NCI-H2107 (cell line): ENCODE measurements around the gene COL9A1.

Experiments used
- DNase-seq: peaks from one replicate; lab custom pipeline; 2025; lab: John Stamatoyannopoulos, UW

Gene COL9A1

GRCh38 chr6:70171236-70171635 lies 131.6 kb downstream of the COL9A1 start:
- no peak for DNase-seq

DNA sequence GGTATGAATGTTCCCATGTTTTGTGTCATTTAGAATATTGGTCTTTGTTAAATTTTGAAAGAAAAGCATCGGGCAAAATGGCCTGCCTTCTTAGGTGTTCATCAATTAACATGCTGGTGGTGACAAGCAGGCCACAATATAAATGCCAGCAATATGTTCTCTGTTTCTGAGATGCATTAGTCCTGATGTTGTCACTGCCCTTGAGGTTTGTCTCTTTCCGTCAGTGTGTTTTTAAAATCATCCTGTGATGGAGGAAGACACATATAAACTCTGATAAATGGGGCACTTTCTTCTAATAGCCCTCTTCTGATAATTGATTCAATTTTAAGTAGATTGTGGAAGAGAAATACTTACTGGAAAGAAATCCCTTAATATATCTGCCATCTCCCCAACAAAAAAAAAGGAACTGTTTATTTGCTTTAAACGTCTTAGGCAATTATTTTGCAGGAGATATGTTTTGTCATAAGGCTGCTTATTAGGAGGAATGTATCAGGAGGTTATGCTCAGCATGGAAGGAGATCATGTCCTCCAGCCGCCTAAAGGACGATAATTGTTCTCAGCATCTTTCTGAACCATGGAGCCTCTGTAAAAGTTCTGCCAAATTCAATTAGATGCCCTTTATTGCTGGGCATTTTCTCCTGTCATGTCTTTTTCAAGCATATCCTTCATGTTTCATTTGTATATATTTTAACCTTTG lies 134.1 kb downstream of the COL9A1 start:
- DNase-seq: no peak
